Left hindlimb (tissue), 1 donor: Measurements from ENCODE around the gene CLEC17A.
"Not testable (repeated sequence)": the region's sequence is repeated elsewhere in the genome, so short reads cannot be mapped to it uniquely, and the experiment has no call there.

ENCODE experiments used
- DNase-seq: peaks from one replicate; pipeline ENCODE4 v3.0.0-alpha.2; 2018

The CLEC17A gene

DNA sequence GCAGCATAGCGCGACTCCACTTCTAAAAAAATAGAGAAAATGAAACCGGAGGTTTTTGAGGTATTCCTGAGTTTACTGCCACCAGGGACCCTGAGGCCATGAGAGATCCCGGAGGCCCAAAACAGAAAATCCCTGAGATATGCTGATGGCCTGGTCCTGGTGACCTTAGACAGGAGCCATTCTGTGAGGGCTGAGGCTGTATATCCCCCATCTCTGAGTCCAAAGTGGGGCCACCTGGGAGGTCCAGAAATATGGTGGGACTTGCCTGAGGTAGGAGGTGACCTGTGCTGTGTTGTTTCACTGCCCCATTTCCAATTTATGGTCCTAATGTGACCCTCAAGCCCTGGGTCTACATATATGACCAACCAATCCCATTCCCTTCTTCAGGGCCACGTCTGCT lies 1.5 kb downstream of the CLEC17A start:
- not testable (repeated sequence) for DNase-seq

DNA sequence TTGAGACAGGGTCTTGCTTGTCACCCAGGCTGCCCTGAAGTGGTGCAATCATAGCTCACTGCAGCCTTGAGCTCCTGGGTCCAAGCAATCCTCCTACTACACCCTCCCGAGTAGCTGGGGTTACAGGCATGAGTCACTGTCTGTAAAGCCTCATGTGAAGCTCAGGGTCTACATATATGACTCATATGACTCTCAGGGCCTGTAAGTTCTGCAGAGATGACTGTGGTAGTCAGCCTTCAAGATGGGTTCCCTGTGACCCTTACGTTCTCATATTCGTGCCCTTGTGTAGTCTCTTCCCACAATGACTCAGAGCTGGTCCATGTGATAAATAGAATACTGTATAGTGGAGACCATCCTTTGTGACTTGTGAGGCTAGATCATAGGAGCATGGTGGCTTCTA lies 2.3 kb downstream of the CLEC17A start:
- not testable (repeated sequence) for DNase-seq

DNA sequence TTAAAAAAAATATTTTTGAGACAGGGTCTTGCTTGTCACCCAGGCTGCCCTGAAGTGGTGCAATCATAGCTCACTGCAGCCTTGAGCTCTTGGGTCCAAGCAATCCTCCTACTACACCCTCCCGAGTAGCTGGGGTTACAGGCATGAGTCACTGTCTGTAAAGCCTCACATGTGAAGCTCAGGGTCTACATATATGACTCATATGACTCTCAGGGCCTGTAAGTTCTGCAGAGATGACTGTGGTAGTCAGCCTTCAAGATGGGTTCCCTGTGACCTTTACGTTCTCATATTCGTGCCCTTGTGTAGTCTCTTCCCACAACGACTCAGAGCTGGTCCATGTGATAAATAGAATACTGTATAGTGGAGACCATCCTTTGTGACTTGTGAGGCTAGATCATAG lies 6.5 kb downstream of the CLEC17A start:
- not testable (repeated sequence) for DNase-seq

DNA sequence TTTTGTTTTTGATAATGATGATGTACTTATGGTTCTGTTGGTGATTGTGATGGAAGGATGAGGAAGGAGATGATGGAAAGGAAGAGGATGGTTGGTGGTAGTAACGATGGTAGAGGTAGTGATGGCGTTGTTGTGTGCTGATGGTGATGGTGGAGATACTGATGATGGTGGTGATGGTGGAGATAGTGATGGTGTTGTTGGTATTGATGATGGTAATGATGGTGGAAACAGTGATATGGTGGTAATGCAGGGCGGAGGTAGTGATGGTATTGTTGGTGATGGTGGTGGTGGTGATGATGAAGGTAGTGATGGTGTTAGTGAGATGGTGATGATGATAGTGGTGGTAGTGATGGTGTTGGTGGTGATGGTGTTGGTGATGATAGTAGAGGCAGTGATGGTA lies 12.7 kb downstream of the CLEC17A start:
- DNase-seq = no peak

DNA sequence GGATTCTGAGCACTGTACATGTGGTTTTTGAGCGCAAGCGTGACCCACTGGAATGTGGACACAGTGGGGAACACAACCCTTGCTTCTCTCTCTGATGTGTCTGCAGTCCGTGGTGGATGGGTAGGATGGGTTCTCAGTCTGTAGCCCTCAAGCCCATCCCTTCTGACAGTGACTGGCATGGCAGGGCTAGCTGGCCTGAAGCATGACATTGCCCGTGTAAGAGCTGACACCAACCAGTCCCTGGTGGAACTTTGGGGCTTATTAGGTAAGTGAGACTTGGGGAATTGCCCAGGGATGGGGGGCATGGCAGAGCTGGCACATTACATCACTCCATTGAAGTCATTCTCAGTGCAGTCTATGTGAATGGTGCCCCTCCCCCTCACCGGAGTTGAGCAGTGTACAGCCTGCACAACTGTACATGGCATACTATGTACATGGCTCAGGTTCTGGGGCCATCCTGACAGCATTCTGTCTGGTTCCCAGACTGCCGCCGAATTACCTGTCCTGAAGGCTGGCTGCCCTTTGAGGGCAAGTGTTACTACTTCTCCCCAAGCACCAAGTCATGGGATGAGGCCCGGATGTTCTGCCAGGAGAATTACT lies 16.8 kb downstream of the CLEC17A start:
- DNase-seq = no peak

DNA sequence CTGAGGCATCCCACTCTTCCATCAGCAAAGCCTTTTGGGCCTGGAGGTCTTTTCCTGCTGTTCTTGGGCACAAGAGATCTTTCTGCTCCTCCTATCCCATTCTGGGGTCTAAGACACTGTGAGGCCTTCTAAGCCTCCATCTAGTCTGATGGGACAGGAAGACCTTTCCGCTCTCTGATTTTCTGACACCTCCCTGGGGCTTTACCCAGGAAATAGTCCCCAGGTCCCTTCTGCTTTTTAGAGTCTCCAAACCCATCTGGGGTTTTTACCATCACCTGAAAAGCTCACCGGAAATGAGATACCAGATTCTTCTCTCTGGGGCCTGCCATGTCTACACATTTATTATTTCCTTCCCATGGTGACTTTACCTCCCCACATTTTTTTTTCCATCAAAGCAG lies 21.1 kb downstream of the CLEC17A start:
- no peak for DNase-seq

DNA sequence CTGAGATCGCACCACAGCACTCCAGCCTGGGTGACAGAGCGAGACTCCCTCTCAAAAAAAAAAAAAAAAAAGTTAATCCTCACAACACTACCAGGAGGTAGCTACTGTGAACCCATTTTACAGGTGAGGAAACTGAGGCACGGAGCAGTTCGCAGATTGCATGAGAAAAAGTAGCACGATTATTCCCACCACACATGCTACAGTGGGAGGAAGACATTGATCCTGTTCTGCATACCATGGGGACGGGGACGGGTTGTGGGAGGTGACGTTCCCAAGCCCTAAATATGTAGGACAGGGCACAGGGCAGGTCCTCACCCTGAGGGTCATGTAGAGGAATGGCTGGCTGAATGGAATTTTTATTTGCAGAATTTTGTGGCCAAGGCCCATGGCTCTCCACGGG lies 23.7 kb downstream of the CLEC17A start:
- no peak for DNase-seq

DNA sequence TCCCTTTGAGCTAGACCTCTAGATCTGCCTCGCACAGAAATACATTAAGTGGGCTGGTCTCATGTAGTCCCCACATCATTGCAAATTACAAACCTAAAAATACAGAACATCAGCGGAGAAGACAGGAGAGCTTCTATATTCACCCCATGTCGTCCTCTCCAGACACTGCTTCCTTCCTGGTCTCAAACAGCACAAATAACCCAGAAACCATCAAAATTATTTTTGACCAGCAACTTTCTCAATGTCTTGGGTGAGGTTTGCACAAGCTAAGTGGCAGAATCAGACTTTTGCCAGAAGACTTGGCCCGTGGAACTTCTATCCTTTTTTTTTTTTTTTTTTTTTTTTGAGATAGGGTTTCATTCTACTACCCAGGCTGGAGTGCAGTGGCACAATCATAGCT lies 28.2 kb downstream of the CLEC17A start:
- no peak for DNase-seq

DNA sequence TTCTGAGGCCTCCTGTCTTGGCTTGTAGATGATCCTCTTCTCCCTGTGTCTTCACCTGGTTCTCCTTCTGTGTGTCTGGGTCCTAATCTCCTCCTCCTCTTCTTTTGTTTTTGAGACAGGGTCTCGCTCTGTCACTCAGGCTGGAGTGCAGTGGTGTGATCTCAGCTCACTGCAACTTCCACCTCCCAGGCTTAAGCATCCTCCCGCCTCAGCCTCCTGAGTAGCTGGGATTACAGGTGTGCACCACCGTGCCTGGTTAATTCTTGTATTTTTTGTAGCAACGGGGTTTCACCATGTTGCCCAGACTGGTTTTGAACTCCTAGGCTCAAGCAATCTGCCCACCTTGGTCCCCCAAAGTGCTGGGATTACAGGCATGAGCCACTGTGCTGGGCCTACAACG lies 29.4 kb downstream of the CLEC17A start:
- not testable (repeated sequence) for DNase-seq

DNA sequence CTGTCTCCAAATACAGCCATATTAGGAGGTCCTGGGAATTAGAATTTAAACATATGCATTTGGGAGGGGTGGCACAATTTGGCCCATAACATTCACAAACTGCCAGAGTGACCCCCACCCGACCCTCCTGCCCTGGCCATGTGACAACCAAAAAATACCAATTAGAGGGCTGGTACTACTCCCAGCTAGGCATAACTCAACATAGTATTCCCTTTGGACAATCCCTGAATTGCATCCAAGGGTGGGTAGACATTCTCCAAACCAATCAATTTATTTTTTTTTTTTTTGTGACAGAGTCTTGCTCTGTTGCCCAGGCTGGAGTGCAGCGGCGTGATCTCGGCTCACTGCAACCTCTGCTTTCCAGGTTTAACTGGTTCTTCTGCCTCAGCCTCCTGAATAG lies 29.8 kb downstream of the CLEC17A start:
- DNase-seq = no peak

DNA sequence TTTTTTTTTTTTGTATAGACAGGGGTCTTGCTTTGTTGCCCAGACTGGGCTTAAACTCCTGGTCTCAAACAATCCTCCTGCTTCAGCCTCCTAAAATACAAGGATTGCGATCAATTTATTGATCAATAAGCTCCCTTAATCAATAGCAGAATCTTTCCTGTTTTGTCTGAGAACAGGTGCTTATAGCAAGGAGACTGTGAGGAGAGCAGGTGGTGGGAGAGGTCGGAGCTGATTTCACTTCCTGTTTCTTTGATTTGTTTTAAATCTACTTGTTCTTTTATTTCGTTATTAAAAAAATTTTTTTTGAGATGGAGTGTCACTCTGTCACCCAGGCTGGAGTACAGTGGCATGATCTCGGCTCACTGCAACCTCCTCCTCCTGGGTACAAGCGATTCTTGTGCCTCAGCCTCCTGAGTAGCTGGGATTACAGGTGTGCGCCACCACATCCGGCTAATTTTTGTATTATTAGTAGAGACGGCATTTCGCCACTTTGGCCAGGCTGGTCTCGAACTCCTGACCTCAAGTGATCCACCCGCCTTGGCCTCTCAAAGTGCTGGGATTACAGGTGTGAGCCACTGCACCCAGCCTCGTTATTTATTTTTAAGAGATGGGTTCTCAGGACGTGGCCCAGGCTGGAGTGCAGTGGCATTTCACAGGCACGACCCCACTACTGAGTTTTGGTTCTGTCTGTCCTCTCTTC lies 30.7 kb downstream of the CLEC17A start:
- DNase-seq = not testable (repeated sequence)

DNA sequence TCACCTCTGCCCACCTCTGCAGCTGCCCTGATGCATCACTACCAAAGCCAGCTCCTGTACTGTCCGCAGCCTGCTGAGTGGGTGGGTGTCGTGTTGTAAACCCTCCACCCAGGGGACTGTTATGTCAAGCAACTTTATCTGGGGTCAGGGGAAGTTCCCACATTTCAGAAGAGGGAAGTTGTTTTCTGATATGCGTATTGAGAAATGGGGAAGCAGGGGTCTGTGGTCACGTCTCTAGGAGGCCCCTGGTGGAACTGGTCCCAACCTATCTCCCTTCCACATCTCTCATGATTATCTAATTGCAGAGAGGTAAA lies 31.2 kb downstream of the CLEC17A start:
- no peak for DNase-seq

DNA sequence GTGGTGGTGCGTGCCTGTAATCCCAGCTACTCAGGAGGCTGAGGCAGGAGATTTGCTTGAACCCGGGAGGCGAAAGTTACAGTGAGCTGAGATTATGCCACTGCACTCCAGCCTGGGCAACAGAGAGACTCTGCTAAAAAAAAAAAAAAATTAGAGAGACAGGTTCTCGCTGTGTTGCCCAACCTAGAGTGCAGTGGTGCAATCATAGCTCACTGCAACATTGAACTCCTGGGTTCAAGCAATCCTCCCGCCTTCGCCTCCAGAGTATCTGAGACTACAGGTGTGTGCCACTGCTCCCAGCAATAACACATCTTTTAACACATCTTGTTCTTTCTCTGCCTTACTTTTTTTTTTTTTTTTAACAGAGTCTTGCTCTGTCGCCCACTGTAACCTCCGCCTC lies 32.7 kb downstream of the CLEC17A start:
- DNase-seq = no peak

DNA sequence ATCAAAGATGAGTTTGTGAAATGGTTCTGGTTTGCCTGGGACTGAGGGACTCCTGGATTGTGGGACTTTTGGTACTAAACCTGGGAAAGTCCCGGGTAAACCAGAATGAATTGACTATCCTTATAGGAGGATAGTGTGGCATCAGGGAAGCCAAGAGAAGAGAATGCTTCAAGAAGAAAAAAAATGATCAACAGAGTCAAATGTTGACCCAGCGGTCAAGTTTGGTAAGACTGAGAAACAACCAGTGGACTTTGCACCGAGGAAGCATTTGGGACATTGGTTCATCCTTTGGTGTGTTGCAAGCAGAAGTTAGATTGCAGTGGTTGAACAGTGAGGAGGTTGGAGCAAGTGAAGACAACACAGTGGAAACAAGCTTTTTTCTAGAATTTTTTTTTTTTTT lies 33.5 kb downstream of the CLEC17A start:
- DNase-seq = no peak

DNA sequence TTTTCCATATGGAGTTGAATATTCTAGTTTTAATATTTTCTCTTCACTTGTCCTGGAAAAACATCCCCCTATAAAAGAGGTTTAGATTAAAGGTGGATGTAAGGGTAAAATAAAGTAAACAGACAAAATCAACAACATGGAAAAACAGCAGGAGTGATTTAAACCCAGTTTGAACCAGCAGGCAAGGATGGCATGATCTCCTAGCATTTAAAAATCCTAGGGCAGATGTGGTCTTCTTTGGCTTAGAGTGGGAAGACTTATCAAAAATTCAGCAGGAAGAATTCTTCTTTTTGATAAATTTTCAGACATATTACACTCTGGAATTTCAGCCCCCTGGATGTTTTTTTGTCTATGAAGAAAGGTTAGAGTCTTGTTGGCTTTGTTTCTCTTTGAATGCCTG lies 36.5 kb downstream of the CLEC17A start:
- no peak for DNase-seq

DNA sequence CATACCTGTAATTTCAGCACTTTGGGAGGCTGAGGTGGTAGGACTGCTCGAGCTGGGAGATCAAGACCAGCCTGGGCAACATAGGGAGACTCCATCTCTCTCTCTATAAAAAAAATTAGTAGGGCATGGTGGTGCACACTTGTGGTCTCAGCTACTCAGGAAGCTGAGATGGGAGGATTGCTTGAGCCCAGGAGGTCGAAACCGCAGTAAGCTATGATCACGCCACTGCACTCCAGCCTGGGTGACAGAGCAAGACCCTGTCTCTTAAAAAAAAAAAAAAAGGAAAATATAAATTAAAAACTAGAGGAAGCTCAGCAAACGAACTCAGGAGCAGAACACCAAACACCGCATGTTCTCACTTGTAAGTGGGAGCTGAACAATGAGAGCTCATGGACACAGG lies 41.6 kb downstream of the CLEC17A start:
- DNase-seq = not testable (repeated sequence)

DNA sequence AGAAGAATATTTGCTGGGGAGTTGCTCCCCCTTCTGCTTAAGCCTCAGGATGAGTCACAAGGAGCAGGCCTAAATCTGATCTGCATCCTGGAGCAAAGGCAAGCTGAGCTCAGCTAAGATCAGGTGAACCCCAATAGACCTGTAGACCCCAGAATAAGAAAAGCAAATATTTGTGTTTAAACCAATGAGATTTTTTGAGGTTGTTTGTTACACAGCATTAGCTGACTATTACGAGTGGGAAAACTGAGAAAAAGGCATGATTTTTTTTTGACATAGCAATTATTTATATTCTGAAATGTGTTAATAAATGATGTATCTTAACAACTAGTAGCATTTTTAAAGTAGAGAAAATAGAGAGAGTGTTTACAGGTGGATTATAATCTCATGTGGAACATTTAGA lies 46.7 kb downstream of the CLEC17A start:
- no peak for DNase-seq

DNA sequence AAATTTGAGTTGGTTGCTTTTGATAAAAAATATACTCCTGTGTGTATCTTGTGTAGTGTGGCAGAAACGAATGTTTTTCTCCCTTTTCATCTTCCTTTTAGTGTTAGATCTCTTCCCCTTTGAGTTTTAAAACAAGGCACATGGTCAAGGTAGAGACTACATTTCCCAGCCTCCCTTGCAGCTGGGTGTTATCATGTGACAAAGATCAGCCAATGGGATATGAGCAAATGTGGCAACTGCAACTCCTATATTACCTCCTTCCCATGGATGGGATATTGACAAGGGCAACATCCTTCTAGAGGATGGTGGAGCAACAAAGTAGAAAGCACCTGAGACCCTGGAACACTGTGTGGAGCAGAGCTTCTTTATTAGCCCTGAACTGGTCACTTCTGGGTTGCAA lies 49.4 kb downstream of the CLEC17A start:
- DNase-seq = no peak

DNA sequence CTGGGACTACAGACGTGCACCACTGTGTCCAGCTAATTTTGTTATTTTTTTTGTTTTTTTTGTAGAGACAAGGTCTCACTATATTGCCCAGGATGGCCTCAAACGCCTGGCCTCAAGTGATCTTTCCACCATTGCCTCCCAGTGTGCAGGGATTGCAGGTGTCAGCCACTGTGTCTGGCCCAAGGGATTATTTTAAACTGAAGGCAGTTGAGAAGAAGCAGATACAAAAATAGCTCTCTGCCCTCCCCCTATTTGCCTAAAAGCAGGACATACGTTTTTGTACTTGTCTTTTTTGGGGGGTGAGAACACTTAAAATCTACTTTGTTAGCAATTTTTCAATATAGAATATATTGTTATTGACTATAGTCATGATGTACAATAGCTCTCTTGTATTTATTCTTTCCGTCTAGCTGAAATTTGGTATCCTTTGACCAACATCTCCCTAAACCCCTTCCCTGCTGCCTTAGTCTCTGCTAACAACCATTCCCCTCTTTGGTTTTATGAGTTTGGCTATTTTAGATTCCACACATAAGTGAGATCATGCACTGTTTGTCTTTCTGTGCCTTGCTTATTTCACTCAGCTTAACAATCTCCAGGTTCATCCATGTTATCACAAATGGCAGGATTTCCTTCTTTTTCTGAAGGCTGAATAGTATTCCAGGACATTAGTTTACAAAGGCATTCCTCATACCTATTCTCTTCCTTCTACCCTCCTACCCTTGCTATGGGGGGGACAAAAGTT lies 56.8 kb downstream of the CLEC17A start:
- DNase-seq = no peak

DNA sequence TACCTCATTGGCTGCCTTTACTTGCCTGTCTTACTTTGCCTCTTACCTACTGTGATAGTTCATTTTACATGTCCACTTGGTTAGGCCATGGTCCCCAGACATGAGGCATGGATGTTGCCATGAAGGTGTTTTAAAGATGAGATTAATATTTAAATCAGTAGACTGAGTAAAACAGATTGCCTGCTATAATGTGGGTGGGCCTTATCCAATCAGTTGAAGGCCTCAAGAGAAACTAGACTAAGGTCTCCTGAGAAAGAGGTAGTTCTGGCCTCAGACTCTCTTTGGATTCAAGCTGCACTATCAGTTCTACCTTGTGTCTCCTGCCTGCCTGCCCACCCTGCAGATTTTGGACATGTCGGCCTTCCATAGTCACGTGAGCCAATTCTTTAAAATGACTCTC lies 65.6 kb downstream of the CLEC17A start:
- DNase-seq = no peak

DNA sequence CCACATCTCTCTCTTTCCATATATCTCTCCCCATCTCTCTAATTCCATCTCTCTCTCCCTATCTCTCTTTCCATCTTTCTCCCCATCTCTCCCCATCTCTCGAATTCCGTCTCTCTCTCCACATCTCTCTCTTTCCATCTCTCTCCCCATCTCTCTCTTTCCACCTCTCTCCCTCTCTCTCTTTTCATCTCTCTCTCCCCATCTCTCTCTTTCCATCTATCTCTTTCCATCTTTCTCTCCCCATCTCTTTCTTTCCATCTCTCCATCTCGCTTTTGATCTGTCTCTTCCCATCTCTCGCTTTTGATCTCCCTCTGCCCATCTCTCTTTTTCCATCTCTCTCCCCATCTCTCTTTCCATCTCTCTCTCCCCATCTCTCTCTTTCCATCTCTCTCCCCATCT lies 66.1 kb downstream of the CLEC17A start:
- no peak for DNase-seq

DNA sequence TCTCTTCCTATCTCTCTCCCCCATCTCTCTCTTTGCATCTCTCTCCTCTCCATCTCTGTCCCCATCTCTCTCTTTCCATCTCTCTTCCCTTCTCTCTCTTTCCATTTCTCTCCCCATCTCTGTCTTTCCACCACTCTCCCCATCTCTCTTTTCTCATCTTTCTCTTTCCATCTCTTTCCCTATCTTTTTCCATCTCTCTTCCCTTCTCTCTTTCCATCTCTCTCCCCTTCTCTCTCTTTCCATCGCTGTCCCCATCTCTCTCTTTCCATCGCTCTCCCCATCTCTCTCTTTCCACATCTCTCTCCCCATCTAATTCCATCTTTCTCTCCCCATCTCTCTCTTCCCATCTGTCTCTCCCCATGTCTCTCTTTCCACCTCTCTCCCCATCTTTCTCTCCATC lies 67.3 kb downstream of the CLEC17A start:
- no peak for DNase-seq

DNA sequence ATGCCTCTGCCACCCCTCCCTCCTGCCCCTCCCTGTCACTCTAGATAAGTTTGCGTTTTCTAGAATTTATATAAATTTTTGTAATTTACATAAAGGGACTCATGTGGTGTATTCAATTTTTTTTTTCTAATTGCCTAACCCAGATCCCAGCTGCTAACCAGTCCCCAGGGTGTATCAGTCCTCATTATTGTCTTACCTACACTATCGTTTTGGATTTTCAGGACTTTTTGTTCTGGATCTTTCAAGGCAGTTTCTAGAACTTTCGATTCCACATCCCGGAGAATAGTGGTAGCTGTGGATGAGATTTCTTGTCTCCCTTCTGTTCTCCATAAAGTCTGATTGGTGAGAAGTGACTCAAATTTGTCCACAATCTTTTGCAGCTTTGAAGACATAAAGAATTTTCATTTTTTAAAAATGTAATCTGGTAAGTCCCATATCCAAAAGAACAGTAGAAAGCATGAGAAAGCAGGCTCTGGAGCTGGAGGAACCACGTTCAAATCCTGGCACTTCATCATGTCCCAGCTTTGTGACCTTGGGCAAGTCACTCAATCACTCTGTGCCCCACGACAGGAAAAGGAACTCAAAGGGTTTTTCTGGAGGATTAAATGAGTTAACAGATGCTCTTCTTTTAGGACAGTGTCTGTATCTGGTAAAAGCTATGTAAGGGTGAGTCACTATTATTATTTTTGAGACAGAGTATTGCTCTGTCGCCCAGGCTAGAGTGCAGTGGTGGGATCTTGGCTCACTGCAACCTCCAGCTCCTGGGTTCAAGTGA lies 72.1 kb downstream of the CLEC17A start:
- no peak for DNase-seq

DNA sequence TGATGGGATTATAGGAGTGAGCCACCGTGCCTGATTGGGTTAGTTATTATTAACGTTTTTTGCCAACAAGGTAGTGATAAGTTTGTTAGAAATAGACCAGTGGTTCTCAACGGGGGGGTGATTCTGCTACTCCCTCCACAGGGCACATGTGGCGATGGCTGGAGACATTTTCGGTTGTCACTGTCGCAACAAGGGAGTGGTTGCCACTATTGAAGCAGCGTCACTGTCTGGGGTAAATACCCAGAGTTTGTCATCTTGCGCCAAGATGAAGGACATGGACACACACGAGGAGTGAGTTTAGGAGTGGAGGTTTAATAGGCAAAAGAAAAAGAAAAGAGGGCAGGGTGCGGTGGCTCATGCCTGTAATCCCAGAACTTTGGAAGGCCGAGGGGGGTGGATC lies 72.8 kb downstream of the CLEC17A start:
- no peak for DNase-seq
